Activated CD8-positive, alpha-beta T cell treated with anti-CD3 and anti-CD28 coated beads for 36 hours (primary cell): ENCODE measurements around the gene GCKR. TPM values are rescaled to one million over a fixed set of nuclear protein-coding genes. Genes with fewer than 3 reads are reported as not detected.

ENCODE experiments used
- ATAC-seq: fragments of 200-7000 bp; cut with Tn5 transposase; one replicate; pipeline ENCODE4 v1.10.0; 2021; ENCODE audit warnings: mild to moderate bottlenecking, moderate library complexity
- CTCF ChIA-PET: fragments of 350-600 bp; sonication (Branson Sonifier 250); formaldehyde crosslinking; loops from one replicate; lab custom pipeline; 2021; ENCODE audit warnings: antibody characterized with exemption; lab: Charles Lee
- POLR2A ChIA-PET: fragments of 350-600 bp; sonication (Branson Sonifier 250); formaldehyde crosslinking; loops from one replicate; lab custom pipeline; 2021; ENCODE audit warnings: antibody characterized with exemption; lab: Charles Lee
- DNase-seq: peaks from one replicate; pipeline ENCODE4 v3.0.0-alpha.2; 2020
- H3K27ac Mint-ChIP-seq: one replicate; pipeline ENCODE4 v1.8.0; 2021; ENCODE audit warnings: mild to moderate bottlenecking, mixed read lengths
- H3K27me3 Mint-ChIP-seq: one replicate; pipeline ENCODE4 v1.8.0; 2021; ENCODE audit warnings: mixed read lengths
- H3K36me3 Mint-ChIP-seq: one replicate; pipeline ENCODE4 v1.8.0; 2021; ENCODE audit warnings: low read depth, mixed read lengths
- H3K4me1 Mint-ChIP-seq: one replicate; pipeline ENCODE4 v1.8.0; 2021; ENCODE audit warnings: low read depth, mixed read lengths
- H3K4me3 Mint-ChIP-seq: one replicate; pipeline ENCODE4 v1.8.0; 2021; ENCODE audit warnings: mild to moderate bottlenecking, moderate library complexity, mixed read lengths
- H3K9me3 Mint-ChIP-seq: one replicate; pipeline ENCODE4 v1.8.0; 2021; ENCODE audit warnings: mixed read lengths
- intact Hi-C: fragments of 100-400 bp; cut with micrococcal nuclease; formaldehyde crosslinking; loops from one replicate; pipeline ENCODE4 v1.10.0; 2022
- total RNA-seq, 2 experiments: library from RNA; stranded (reverse); gene quantifications; one replicate each; pipeline ENCODE4 v1.2.3, GENCODE V29; 2021
- TF ChIP-seq, protein P1 (sequence below): fragments of 200-600 bp; IDR thresholded peaks from one replicate; pipeline ENCODE4 v1.8.0; 2022; ENCODE audit warnings: antibody characterized with exemption, mild to moderate bottlenecking

GCKR gene
- total RNA-seq, 2 experiments from 2014 or later: not detected

DNA sequence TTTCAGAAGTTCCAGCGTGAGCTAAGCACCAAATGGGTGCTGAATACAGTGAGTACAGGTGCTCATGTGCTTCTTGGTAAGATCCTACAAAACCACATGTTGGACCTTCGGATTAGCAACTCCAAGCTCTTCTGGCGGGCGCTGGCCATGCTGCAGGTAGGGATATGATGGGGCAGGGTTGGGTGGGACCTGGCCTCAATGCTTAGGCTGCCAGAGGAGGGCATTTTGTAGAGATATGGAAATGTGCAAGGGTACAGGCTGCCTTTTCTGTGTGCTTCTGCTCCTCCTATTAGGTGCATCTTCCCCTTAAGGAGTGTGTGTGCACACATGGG is 22.1 kb downstream of the GCKR start:
- TF ChIP-seq, protein P1, sequence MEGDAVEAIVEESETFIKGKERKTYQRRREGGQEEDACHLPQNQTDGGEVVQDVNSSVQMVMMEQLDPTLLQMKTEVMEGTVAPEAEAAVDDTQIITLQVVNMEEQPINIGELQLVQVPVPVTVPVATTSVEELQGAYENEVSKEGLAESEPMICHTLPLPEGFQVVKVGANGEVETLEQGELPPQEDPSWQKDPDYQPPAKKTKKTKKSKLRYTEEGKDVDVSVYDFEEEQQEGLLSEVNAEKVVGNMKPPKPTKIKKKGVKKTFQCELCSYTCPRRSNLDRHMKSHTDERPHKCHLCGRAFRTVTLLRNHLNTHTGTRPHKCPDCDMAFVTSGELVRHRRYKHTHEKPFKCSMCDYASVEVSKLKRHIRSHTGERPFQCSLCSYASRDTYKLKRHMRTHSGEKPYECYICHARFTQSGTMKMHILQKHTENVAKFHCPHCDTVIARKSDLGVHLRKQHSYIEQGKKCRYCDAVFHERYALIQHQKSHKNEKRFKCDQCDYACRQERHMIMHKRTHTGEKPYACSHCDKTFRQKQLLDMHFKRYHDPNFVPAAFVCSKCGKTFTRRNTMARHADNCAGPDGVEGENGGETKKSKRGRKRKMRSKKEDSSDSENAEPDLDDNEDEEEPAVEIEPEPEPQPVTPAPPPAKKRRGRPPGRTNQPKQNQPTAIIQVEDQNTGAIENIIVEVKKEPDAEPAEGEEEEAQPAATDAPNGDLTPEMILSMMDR: no peak
- Mint-ChIP-seq H3K27me3 (peaks cover 12% of the 10 kb centered on the region), H3K27ac (no peak overlapping the region), H3K9me3 (no peaks in the 10 kb centered on the region), H3K36me3 (no peaks in the 10 kb centered on the region), H3K4me1 (no peaks in the 10 kb centered on the region), H3K4me3 (no peak overlapping the region)
- ChIA-PET POLR2A (no interaction called here), CTCF (no interaction called here)
- intact Hi-C loops: no loop called here
- ATAC-seq (no peak), DNase-seq (no peak)

- CTCF ChIA-PET: no interaction called here
Measured at GRCh38 chr2:27520316-27520715, 23.7 kb downstream of the GCKR start.

DNA sequence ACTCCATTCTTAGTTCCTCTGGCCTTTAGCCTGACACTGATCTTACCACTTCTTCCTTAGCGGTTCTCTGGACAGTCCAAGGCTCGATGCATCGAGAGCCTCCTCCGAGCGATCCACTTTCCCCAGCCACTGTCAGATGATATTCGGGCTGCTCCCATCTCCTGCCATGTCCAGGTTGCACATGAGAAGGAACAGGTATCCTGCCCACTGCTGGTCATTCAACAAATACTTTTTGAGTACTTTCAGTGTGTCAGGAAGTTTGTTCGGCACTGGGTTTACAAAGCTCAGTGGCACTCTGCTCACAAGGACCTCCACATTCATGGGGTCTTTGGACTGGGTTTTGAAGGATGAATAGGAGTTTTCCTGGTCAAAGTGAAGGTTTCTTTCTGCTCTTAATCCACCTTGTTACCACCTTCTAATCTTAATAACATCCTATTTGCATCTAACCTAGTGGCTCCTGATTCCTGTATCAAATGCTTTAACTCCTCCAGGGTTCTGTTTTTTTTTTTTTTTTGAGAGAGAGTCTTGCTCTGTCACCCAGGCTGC is 25.8 kb downstream of the GCKR start:
- TF ChIP-seq, protein P1: no peak
- intact Hi-C loops: no loop called here
- Mint-ChIP-seq H3K9me3 (no peaks in the 10 kb centered on the region), H3K4me3 (no peak overlapping the region), H3K27me3 (peaks cover 19% of the 10 kb centered on the region), H3K36me3 (no peaks in the 10 kb centered on the region), H3K27ac (no peak overlapping the region), H3K4me1 (peaks cover 6% of the 10 kb centered on the region)
- ChIA-PET POLR2A (interaction anchor here (0.6 kb wide), 1 partner anchor 83 kb away, joined by 3 read pairs; no protein-coding TSS in a partner anchor), CTCF (no interaction called here)
- DNase-seq: no peak
- no peak for ATAC-seq

More at GRCh38 chr2:27520316-27520715, 23.7 kb downstream of the GCKR start:
- ATAC-seq (no peak), DNase-seq (no peak)
- Mint-ChIP-seq H3K27me3 (peaks cover 14% of the 10 kb centered on the region), H3K4me3 (no peak overlapping the region), H3K9me3 (no peaks in the 10 kb centered on the region), H3K4me1 (no peaks in the 10 kb centered on the region), H3K27ac (no peak overlapping the region), H3K36me3 (no peaks in the 10 kb centered on the region)
- POLR2A ChIA-PET: no interaction called here
- intact Hi-C loops: no loop called here
- TF ChIP-seq, protein P1: no peak

- CTCF ChIA-PET: no interaction called here
- intact Hi-C loops: no loop called here
- POLR2A ChIA-PET: no interaction called here
- ATAC-seq (no peak), DNase-seq (no peak)
- Mint-ChIP-seq H3K4me1 (peaks cover 6% of the 10 kb centered on the region), H3K27ac (no peak overlapping the region), H3K36me3 (no peaks in the 10 kb centered on the region), H3K9me3 (no peaks in the 10 kb centered on the region), H3K27me3 (peaks cover 17% of the 10 kb centered on the region), H3K4me3 (no peak overlapping the region)
- TF ChIP-seq, protein P1: no peak
Measured at GRCh38 chr2:27527182-27527581, 30.5 kb downstream of the GCKR start.

- Mint-ChIP-seq H3K9me3 (no peaks in the 10 kb centered on the region), H3K4me3 (no peak overlapping the region), H3K4me1 (peaks cover 4% of the 10 kb centered on the region), H3K27ac (no peak overlapping the region), H3K27me3 (peaks cover 11% of the 10 kb centered on the region), H3K36me3 (no peaks in the 10 kb centered on the region)
- no peak for ATAC-seq
- intact Hi-C loops: no loop called here
- ChIA-PET POLR2A (no interaction called here), CTCF (interaction anchor here (1.1 kb wide), 1 partner anchor 103 kb away, joined by 3 read pairs; the partner anchor contains the start of gene NRBP1)
- DNase-seq: no peak
- TF ChIP-seq, protein P1: no peak
Measured at GRCh38 chr2:27531983-27532382, 35.3 kb downstream of the GCKR start.
